HCT116 (cell line): ENCODE measurements around the gene FNIP2.

ENCODE experiments used
- ATF3 ChIP-seq: IDR thresholded peaks from 2 replicates; pipeline ENCODE4 v1.6.1; 2012
- CTCF ChIP-seq, 3 experiments: fragments of 200-600 bp in 1 of 3; sonication (generic) in 1 of 3; IDR thresholded peaks in 2 of 3; conservative IDR thresholded peaks in 1 of 3; 2 replicates each; pipeline ENCODE4 v1.5.1; 2012 to 2017; ENCODE audit warnings: low read depth in 2 of 3, low read length in 2 of 3, antibody characterized with exemption in 1 of 3, borderline replicate concordance in 1 of 3, control low read depth in 1 of 3, mild to moderate bottlenecking in 1 of 3, mixed read lengths in 1 of 3, mixed run types in 1 of 3, moderate library complexity in 1 of 3; ENCODE audit not compliant: insufficient read depth in 1 of 3
- EGR1 ChIP-seq: IDR thresholded peaks from 2 replicates; pipeline ENCODE4 v1.6.1; 2012; ENCODE audit warnings: low read depth
- EZH2 ChIP-seq: fragments of 200-600 bp; sonication (generic); IDR thresholded peaks from 2 replicates; pipeline ENCODE4 v1.6.1; 2017; ENCODE audit warnings: antibody characterized with exemption, mixed run types
- POLR2A ChIP-seq: IDR thresholded peaks from 2 replicates; pipeline ENCODE4 v1.7.0; 2011; ENCODE audit warnings: borderline replicate concordance; ENCODE audit not compliant: insufficient read depth, insufficient read length; ENCODE audit errors: extremely low read depth
- POLR2AphosphoS5 ChIP-seq: IDR thresholded peaks from 2 replicates; pipeline ENCODE4 v1.6.1; 2011; ENCODE audit warnings: mild to moderate bottlenecking, low read depth, low read length, moderate library complexity
- SIN3A ChIP-seq: IDR thresholded peaks from 2 replicates; pipeline ENCODE4 v1.6.1; 2012; ENCODE audit warnings: low read depth
- SP1 ChIP-seq: IDR thresholded peaks from 2 replicates; pipeline ENCODE4 v1.6.1; 2012; ENCODE audit warnings: low read depth
- YY1 ChIP-seq: IDR thresholded peaks from 2 replicates; pipeline ENCODE4 v1.6.1; 2011; ENCODE audit warnings: low read length, low read depth, moderate library complexity, mild to moderate bottlenecking; ENCODE audit not compliant: insufficient replicate concordance; ENCODE audit errors: extremely low read depth
- TF ChIP-seq, protein P1 (sequence below): IDR thresholded peaks from 2 replicates; pipeline ENCODE4 v1.6.1; 2012; ENCODE audit warnings: low read depth
- TF ChIP-seq, protein P2 (sequence below): IDR thresholded peaks from 2 replicates; pipeline ENCODE4 v1.6.1; 2012

DNA sequence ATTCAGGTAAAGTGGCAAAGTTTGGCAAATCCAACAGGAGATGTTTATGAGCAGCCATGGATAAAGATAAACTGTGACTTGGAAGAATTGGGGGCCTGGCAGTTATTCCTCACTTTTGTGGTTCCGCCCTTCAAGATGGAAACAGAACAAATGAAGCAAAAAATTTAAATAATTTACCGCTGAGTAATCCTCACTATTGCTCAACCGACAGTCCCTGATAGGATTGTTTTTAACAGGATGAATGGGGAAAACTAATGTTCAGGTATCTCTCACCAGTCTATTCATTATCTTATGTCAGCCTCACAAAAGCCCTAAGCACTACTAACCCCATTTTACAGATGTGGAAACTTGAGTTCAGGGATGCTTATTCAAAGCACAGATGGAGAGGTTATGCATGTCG is 90.8 kb downstream of the FNIP2 start:
- TF ChIP-seq SP1 = no peak
- no peak for TF ChIP-seq POLR2A
- no peak for TF ChIP-seq CTCF (IDR thresholded peaks at IDR 0.05 in 2 of 3, conservative IDR thresholded peaks at IDR 0.05 in 1 of 3; ENCODE audit: borderline replicate concordance in 1 of 3, insufficient read depth in 1 of 3, low read depth in 2 of 3, low read length in 2 of 3)
- no peak for TF ChIP-seq SIN3A
- TF ChIP-seq YY1 = no peak
- no peak for TF ChIP-seq EGR1
- TF ChIP-seq, protein P1, sequence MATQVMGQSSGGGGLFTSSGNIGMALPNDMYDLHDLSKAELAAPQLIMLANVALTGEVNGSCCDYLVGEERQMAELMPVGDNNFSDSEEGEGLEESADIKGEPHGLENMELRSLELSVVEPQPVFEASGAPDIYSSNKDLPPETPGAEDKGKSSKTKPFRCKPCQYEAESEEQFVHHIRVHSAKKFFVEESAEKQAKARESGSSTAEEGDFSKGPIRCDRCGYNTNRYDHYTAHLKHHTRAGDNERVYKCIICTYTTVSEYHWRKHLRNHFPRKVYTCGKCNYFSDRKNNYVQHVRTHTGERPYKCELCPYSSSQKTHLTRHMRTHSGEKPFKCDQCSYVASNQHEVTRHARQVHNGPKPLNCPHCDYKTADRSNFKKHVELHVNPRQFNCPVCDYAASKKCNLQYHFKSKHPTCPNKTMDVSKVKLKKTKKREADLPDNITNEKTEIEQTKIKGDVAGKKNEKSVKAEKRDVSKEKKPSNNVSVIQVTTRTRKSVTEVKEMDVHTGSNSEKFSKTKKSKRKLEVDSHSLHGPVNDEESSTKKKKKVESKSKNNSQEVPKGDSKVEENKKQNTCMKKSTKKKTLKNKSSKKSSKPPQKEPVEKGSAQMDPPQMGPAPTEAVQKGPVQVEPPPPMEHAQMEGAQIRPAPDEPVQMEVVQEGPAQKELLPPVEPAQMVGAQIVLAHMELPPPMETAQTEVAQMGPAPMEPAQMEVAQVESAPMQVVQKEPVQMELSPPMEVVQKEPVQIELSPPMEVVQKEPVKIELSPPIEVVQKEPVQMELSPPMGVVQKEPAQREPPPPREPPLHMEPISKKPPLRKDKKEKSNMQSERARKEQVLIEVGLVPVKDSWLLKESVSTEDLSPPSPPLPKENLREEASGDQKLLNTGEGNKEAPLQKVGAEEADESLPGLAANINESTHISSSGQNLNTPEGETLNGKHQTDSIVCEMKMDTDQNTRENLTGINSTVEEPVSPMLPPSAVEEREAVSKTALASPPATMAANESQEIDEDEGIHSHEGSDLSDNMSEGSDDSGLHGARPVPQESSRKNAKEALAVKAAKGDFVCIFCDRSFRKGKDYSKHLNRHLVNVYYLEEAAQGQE = no peak
- no peak for TF ChIP-seq ATF3
- no peak for TF ChIP-seq POLR2AphosphoS5
- TF ChIP-seq EZH2 = no peak
- TF ChIP-seq, protein P2, sequence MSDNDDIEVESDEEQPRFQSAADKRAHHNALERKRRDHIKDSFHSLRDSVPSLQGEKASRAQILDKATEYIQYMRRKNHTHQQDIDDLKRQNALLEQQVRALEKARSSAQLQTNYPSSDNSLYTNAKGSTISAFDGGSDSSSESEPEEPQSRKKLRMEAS = no peak
